Globus pallidus (tissue), 1 donor: ENCODE measurements around the gene PROCA1.

Source experiments
- DNase-seq: peaks from one replicate; pipeline ENCODE4 v3.0.0-alpha.2; 2015; ENCODE audit warnings: low spot score

The PROCA1 gene

DNA sequence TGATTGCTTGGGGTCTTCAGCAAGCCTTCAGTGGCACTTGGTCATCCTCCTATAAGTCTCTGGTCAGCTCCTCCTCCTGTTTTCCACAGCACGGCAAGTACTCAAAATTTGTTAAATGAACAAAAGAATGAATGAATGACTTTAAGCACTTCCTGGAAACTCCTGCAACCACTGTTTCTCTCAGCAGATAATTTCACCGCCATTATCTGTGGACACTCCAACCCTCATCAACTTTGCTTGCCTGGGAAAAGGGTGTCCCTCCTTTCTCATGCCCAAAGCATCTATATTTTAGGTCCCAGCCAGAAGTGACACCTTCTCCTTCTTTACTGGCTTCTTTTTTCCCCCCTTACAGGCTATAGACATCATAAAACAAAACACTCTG, 4.4 kb downstream of the PROCA1 start:
- DNase-seq, result no peak

DNA sequence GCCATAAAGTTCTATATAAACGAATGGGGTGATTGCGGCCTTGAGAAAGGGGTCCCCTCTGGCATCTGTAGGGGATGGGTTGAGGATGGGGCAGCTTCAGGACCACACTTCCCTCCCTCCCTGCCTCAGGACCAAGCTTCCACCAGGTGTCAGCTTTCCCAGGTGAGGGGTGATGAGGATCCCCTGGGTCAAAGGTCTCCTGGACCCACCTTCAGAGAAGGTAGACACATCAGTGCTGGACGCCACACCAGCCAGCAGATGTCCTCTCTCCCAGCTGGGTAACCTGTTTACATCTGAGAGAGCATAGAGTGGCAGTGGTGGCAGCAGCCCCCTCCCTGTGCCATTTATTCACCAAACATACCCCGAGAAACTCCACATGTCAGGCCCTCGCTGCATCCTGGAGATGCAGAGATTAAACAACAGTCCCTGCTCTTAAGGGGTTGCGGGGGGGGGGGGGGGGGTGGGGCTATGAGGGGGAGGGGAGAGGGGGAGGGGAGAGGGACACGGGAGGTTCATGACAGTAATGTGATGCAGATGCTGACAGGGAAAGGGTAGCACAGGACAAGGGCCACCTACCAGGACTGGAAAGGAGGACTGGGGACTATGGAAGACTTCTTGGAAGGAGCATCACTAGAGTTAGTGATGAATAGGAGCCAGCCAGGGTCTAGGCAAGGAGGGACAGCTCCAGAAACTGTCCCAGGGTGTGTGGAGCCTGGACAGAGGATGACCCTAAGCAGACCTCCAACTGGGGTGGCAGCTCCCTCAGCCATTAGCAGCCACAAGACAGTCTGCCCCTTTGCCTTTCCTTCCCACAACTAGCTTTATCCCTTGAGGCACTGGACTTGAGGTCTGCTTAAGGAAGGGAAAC, 5.0 kb downstream of the PROCA1 start:
- DNase-seq, result no peak

DNA sequence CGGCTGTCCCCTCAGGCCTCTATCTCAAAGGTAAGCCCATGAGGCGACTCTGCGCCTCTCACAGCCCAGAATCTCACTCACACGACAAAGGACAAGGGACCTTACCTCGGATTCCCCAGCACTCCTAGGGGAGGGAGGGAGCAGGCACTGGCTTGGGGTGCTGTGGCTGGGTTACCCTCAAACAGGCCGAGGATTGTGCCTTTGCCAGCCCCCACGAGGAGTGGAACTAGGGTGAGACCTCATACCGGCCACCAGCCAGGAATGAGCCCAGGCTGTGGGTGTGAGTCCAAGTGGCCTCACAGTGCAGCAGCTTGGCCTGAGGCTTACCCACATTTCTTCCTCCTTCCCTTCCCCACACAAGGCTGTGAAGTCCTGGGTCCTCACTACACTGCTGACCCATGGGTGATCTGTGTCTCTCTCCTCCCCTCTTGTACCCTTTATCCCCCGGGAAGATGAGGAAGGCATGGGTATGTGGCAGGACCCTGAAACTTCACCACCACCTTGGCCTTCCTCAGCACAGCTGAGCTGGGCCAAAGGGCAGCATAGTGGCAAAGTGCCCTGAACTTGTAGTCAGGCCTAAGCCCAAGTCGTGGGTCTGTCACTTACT, 5.9 kb downstream of the PROCA1 start:
- DNase-seq, result no peak

DNA sequence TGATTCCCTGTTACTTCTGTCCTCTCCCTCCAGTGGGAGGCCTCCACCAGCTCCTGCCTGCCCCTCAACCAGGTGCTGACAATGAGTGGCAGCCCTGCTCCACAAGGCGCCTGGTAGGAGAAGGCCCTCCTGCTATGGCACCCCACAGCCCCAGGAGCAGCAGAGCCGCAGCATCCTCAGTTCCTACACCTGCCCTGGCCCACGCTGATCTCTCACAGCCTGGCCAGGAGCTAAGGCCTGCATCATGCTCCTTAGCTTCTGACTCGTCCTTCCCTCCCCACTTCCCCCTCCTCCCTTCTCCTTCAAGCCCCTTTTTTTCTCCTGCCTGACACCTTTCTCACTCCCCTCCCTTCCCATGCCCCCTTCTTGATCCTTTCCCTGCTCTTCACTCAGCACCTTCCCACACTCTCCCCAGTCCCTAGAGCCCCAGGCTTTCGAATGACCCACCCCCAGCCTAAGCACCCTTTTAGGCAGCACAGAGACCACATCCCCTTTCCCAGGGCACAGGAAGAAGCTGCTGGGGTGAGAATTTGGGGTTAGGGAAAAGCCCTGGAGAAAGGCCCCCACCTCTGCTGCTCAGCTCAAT, 6.5 kb downstream of the PROCA1 start:
- DNase-seq, result no peak

DNA sequence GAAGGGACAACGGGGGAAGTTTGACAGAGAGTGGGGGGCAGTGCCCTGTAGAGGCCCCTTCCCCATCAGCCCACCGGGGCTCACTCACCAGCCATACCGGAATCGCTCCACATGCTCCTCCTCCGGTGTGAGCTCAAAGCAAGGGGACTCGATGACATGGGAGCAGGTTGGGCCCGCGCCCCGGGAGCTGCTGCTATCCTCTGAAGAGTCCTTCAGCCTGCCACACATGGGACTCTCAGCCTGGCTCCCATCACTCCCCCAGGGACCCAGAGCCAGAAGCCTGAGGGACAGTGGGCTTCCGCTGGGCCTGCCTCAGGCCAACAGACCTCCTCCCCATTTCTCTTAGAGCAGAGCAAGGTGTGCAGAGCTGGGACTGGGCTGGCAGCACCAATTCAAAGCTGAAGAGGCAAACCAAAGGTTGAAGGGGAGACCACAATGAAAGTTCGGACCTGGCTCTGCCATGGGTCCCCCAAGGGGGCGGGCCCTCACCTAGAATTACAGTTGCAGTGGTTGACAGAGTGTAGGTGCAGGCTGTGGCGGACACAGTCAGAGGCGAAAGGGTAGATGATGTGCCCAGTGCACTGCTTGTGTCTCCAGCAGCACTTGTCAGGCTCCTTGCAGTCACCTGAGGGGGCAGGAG, 7.3 kb downstream of the PROCA1 start:
- DNase-seq, result no peak

DNA sequence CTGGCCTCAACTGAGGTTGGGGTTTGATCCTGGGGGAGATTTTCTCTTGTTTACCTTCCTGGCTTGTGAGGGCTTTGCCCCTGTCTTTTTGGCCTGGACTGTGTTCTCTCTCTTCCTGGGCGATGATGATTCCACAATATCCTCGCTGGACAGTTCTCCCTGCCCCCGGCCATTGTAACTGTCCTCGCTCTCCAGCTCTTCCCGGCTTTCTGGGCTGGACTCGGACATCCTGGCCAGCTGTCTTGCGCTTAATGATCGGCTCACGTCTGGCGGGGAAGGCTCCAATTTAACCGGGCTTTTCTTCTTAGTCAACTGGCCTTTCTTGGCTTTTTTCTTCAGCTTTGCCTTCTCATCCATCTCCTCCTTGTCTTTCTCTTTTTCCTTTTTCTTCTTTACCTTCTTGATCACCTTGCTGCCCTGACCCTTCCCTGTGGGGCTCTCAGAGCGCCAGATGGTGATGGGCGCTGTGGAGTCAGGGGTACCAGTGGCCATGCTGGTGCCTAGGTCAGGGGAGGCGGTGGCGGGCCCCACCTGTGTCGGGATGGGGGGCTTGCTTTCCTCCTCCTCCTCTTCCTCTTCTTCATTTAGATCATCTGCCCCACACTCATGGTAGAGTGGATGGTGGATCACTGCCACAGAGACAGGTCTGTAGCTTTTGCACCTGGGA, 8.0 kb downstream of the PROCA1 start:
- no peak for DNase-seq

DNA sequence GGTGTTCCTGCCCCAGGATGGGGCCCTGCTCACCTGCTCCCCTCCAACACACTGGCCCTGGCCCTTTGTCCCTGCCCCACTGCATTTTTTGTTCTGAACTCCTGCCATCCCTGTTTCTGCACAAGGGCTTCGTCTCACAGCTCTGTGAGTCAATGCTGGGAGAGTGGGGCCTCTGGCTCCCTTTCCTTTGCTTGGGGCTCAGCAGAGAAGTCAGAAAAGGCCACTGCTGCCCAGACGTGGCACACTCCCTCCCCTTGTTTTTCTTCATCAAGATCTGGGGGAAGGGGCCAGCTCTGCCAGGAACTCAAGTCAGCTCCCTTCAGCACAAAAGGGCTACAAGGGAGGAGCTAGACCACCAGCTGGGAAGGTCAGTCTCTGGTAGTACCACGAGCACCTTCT, 8.9 kb downstream of the PROCA1 start:
- DNase-seq, result no peak

DNA sequence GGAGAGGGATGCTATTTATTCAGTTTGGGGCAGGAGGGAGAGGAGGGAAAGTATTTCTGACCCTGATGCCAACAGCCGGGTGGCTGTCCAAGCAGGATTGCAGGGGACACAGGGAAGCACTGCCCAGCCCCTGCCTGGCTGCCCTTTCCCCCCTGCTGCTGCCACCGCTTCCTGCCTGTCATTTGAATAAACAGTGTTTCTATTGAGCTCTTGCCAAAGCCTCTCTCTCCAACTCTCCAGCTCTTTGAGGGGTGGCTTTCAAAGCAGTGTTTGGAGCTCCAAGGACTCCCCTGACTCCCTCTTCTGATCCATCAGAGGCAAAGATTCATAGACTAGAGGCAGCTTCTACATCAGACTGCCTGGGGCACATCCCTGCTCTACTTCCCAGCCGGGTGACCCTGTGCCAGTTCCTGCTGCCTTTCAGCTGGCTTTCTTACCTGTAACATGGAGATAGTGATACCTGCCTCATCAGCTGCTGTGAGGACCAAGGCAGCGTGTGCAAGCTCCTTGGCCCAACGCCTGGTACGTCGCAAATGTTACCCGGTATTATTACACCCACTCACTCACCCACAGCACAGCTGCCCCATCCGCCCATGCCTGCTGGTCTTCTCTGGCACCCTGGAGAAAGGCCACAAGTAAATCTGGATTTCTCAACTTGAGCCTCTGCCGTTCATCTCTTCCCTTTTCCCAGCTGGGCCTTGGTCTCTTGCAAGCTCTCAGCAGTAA, 9.5 kb downstream of the PROCA1 start:
- DNase-seq, result peak; percentile 87

DNA sequence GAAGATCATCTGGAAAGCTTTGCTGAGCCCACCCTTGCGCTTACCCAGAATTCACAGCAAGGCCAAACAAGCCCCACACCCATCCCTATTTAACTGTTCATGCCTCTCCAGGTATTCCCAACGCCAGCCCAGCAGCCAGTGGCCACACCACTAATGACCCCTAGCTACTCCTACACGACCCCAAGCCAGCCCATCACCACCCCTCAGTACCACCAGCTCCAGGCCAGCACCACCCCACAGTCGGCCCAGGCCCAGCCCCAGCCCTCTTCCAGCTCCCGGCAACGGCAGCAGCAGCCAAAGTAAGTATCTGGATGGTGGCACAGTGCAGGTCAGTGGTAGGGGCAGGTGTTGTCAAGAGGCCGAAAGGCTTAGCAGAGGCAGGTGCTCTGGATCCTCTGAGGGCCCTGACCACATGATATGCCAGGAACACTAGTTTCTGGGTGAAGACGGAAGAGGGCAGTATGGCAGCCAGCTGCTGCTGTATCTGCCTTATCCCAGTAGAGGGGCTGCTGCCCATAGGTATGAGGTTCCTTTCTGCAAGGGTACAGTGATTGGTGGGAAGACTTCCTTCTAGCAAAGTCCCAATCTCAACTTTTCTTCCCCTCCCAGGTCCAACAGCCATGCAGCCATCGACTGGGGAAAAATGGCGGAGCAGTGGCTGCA, 10.7 kb downstream of the PROCA1 start:
- DNase-seq, result no peak

DNA sequence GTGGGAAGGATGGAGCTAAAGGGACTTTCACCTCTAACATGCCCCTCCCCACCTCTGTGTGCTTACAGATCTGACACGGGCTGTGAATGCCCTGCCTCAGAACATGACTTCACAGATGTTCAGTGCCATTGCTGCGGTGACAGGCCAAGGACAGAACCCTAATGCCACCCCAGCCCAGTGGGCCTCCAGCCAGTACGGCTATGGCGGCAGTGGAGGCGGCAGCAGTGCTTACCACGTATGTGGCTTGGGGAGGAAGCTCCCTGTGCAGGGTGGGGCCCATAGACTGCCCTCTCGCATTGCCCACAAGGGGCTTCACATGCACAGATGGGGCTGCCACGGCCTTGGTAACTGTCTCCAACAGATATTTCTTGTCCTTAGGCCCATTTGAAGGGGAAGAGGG, 11.4 kb downstream of the PROCA1 start:
- no peak for DNase-seq

DNA sequence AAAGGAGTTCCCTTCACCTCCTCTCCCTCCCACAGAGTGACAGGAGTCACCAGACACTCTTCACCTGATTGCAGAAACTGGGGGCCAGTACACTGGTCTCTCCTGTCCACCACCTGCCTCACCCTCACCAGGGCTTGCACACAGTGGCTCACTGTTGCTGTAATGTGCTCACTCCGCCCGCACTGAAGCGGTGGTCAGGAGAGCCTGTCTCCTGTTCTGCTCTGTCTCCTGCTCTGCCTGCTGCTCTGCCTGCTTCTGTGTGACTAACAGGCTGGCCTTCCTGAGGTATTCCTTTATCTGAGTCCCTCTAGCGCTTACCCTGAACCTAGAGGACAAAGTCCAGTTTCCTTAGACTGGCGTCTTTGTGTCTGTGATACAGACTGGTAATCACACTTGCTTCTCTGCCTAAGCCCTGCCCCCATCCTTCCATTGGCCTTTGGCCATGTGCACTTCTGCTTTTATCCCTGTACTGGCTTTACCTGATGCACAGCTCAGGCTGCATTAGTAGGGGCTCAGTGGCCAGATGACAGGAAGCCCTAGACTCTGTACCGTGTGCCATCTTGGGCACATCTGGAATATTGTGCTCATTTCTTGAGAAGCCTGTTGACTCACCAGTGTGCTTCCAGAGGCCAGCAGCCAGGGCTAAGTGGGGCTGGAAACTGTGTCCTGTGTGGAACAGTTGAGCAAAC, 13.3 kb downstream of the PROCA1 start:
- no peak for DNase-seq

DNA sequence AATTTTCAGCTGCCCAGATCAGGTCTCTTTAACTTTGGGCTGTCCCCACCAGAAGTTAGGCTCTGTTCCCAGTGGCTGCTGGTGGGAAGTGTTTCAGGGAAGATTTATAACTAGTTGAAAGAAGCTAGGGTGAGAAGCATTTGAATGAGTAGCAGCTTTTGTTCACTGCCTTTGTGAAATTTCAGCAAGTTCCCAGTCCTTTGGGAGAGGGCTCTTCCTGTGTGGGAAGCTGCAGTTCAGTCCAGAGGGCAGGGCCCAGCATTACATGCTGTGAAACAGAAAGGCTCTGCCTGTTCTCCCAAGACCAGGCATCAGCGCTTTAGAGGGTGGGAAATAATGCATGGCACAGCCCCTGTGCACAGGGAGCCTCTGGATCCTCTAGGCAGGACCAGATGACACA, 17.8 kb downstream of the PROCA1 start:
- DNase-seq, result no peak

DNA sequence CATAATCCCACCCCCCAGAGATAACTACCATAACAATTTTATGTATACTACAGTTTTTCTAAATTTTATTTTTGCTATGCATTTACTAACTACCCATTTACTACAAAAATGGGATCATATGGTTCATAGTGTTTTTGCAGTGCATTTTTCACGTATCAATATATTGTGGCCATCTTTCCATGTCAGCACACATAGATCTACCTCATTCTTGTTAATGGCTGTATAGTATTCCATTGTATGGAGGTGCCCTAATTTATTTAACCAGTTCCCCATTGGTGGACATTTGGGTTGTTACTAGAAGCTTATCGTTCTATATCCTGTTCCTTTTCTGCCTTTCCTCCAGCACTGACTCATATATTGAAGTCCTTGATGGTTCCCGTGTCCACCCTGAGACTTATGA, 22.7 kb downstream of the PROCA1 start:
- no peak for DNase-seq

DNA sequence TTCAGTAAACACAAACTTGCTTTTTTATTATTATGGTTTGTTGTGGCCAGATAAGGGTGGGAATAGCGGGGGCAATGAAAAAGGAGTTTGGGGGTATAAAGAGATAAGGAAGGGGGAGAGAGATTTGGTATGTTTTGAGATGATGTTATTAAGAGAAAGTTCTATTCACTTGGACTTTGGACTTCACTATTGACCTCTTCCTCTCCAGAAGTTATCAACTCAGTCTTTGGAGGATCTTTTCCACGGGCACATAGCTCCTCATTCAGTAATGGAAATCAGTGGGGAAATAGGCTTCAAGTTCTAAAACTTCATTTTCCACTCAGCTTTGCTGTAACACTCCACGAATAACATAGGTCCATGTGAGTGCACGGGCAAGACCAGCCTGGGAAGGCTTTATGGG, 23.2 kb downstream of the PROCA1 start:
- DNase-seq, result no peak

DNA sequence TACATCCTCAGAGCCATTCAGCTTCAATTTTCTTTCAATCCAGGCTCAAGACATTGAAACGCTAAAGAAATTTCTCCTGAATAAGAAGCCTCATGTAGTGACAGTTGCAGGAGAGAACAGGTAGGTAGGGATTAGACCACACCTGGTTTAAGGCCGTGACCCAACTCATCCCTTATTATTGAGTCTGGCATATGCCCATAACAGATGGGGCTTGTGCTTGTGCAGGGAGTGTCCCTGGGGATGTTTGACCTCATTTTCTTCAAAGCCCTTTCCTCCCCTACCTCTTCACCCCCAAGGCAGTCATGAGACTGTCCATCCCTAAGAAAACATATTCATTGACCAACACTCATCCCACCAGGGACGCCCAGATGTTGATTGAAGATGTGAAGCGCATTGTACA, 25.4 kb downstream of the PROCA1 start:
- DNase-seq, result no peak

DNA sequence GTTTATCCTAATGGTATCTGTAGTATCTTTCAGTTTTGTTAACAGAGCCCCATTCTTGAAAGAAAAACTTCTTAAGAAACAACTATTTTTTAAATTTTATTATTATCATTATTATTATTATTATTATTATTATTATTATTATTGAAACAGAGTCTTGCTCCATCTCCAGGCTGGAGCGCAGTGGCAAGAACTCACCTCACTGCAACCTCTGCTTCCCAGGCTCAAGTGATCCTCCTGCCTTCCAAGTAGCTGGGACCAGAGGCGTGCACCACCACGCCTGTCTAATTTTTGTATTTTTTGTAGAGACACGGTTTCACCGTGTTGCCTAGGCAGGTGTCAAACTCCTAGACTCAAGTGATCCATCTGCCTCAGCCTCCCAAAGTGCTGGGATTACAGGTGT, 26.3 kb downstream of the PROCA1 start:
- no peak for DNase-seq

DNA sequence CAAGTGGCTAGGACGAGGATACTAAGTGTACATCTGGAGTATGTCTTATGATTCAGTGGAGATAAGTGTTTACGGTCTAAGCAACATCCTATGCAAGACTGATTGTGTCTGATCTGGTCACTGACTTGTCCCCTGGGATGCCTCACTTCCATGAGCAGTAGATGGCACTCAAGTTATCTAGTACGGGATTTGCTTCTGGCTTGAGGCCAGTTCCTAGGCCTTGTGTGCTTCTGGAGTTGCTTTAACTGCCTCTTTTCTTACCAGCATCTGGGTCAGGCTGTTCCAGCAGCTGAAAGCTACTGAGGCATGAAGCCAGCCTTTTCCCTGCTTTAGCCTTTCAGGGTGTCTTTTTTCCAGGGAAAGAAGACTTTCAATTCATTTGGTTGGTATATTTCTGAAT, 26.7 kb downstream of the PROCA1 start:
- DNase-seq, result peak; percentile 87

DNA sequence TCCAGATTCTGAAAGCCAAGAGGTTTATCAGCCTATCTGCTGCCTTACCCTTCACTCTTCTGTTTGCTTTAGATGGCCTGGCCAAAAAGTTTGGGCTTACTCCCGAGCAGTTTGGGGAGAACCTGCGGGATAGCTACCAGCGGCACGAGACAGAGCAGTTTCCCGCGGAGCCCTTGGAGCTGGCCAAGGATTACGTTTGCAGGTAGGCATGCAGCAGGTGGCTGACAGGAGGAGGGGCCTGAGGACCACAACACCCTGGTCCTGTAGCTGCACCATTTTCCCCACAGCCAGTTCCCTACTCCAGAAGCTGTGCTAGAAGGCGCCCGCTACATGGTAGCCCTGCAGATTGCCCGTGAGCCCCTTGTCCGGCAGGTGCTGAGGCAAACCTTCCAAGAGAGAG, 29.0 kb downstream of the PROCA1 start:
- DNase-seq, result no peak

DNA sequence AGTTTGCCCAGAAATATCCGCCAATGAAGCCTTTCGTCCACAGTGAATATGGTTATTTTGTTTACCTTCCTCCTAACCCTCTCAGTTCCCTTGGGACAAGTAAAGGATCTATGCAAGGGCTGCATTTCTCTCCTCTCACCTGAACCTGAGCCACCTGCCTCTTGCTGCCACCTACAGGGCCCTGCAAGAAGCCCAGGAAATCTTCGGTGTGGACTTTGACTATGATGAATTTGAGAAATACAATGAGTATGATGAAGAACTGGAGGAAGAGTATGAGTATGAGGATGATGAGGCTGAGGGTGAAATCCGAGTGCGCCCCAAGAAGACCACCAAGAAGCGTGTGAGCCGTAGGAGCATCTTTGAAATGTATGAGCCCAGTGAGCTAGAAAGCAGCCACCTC, 35.7 kb downstream of the PROCA1 start:
- no peak for DNase-seq

DNA sequence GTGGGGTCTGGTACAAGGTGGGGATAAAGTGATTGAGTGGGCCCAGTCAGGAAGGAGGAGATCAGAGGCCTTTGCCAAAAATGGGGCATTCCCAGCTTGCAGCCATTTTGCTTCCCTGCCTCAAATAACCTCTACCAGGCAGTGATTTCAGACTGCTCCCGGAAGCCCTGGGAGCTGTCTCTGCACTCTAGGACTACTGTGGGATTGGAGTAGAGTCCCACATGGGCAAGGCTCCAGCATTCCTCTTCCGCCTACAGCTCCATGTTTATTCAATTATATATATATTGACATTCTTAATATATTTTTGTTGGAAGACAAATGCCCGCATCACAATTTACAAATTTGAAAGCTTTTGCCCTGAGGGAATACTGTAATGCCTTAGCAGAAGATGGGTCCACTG, 36.2 kb downstream of the PROCA1 start:
- no peak for DNase-seq

DNA sequence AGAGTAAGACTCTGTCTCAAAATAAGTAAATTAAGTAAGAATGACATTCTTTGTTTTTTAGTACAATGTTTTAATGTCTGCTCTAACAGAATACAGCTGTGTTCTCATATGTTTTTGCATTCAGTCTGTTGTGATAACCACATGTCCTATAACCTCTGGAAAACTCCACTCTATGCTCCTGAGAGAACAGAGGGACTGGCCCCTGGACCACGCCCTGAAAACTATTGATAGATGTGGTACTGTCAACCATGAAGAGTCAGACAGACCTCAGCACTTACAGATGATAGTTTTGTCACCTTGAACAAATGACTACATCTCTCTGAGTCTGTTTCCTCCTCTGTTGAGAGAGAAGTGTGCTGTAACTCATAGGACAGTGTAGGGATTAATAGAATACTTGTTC, 41.8 kb downstream of the PROCA1 start:
- no peak for DNase-seq
